Hippocampal formation (tissue), 2 donors: ENCODE data around the gene PCDHB7.
"Not testable (repeated sequence)": the region's sequence is repeated elsewhere in the genome, so short reads cannot be mapped to it uniquely, and the experiment has no call there.

Experiments
- DNase-seq, 2 donors: peaks; one replicate each; lab custom pipeline; 2025; lab: John Stamatoyannopoulos, UW

PCDHB7 gene

DNA sequence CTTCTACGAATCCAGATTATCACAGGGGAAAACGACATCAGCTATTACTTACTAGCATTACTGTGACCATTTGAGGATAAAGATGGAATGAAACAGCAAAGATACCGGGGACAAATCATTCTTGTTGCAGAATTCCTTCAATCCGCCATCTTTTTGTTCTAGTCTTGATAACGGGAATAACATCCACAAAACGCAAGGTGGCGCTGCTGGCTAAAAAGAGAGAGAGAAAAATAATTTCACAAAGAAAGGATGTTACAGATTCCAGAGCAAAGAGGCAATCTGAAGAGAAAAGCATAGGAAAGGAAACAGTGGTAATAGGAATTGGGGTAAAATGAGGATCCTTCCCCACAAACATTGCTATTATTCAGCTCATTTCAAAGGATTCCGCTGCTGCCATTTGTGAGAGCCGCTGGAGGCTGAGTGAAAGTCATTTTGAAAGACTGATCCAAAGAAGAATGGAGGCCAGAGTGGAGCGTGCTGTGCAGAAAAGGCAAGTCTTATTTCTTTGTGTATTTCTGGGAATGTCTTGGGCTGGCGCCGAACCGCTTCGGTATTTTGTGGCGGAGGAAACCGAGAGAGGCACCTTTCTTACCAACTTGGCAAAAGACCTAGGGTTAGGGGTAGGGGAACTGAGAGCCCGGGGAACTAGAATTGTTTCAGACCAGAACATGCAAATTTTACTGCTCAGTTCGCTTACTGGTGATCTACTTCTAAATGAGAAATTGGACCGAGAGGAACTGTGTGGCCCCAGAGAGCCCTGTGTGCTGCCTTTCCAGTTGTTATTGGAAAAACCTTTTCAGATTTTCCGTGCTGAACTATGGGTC lies at the start of gene PCDHB7:
TSS of gene PCDHB7 (plus strand) at position 264 of the 824 bp plus-strand sequence. CDS start at position 456, 192 bp downstream.
- peak in 1 of 2 donors; percentile 21 for DNase-seq

GRCh38 chr5:141123396-141124135 lies 48.9 kb upstream of the PCDHB7 start:
- not testable (repeated sequence) for DNase-seq

- DNase-seq = no peak
Observed at GRCh38 chr5:141127305-141127704, 45.1 kb upstream of the PCDHB7 start.

DNA sequence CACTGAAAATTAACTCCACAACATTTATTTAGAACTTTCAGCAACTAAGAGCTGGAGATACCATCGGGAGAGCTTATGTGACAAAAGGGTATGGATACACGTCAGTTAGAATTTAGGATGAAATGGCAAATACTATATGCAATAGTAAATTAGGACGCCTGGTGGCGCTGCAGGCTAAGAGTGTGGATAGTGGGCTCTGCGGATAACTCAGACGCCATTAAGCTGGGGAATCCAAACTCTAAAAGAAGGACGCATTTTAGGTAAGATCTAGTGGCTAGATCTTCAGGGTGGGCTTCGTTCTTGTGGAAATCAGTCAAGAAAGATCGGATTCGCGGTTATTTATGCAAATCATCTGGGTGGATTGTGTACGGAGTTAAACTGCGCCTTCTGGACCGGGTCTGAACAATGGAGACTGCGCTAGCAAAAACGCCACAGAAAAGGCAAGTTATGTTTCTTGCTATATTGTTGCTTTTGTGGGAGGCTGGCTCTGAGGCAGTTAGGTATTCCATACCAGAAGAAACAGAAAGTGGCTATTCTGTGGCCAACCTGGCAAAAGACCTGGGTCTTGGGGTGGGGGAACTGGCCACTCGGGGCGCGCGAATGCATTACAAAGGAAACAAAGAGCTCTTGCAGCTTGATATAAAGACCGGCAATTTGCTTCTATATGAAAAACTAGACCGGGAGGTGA lies 37.3 kb upstream of the PCDHB7 start, which contains the start of gene PCDHB5:
TSS of gene PCDHB5 (plus strand) at position 177 of the 688 bp plus-strand sequence. CDS start at position 406, 229 bp downstream.
- DNase-seq = no peak

DNA sequence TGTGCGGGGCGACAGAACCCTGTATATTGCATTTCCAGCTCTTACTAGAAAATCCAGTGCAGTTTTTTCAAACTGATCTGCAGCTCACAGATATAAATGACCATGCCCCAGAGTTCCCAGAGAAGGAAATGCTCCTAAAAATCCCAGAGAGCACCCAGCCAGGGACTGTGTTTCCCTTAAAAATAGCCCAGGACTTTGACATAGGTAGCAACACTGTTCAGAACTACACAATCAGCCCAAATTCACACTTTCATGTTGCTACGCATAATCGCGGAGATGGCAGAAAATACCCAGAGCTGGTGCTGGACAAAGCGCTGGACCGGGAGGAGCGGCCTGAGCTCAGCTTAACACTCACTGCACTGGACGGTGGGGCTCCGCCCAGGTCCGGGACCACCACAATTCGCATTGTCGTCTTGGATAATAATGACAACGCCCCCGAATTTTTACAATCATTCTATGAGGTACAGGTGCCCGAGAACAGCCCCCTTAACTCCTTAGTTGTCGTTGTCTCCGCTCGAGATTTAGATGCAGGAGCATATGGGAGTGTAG lies 36.7 kb upstream of the PCDHB7 start:
- no peak for DNase-seq

- DNase-seq = not testable (repeated sequence)
Observed at GRCh38 chr5:141137346-141137745, 35.1 kb upstream of the PCDHB7 start.

GRCh38 chr5:141149812-141150211 lies 22.6 kb upstream of the PCDHB7 start, which contains the start of gene PCDHB6:
Gene PCDHB6, plus strand, starts transcription at chr5:141150057. Its CDS starts 201 bp downstream, at chr5:141150258.
- no peak for DNase-seq

- no peak for DNase-seq
Observed at GRCh38 chr5:141150224-141150992, 22.0 kb upstream of the PCDHB7 start.

GRCh38 chr5:141150993-141151325 lies 21.5 kb upstream of the PCDHB7 start:
- no peak for DNase-seq

DNA sequence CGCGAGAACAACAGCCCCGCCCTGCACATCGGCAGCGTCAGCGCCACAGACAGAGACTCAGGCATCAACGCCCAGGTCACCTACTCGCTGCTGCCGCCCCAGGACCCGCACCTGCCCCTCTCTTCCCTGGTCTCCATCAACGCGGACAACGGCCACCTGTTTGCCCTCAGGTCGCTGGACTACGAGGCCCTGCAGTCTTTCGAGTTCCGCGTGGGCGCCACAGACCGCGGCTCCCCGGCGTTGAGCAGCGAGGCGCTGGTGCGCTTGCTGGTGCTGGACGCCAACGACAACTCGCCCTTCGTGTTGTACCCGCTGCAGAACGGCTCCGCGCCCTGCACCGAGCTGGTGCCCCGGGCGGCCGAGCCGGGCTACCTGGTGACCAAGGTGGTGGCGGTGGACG lies 20.8 kb upstream of the PCDHB7 start:
- not testable (repeated sequence) for DNase-seq

GRCh38 chr5:141152096-141152495 lies 20.3 kb upstream of the PCDHB7 start:
- not testable (repeated sequence) for DNase-seq

- DNase-seq = no peak
Observed at GRCh38 chr5:141155540-141156374, 16.7 kb upstream of the PCDHB7 start.

GRCh38 chr5:141157356-141157755 lies 15.1 kb upstream of the PCDHB7 start:
- DNase-seq = not testable (repeated sequence)

- not testable (repeated sequence) for DNase-seq
Observed at GRCh38 chr5:141157901-141158300, 14.5 kb upstream of the PCDHB7 start.

- not testable (repeated sequence) for DNase-seq
Observed at GRCh38 chr5:141174291-141175104, 2.1 kb downstream of the PCDHB7 start.

GRCh38 chr5:141175933-141176332 lies 3.5 kb downstream of the PCDHB7 start:
- DNase-seq = no peak

DNA sequence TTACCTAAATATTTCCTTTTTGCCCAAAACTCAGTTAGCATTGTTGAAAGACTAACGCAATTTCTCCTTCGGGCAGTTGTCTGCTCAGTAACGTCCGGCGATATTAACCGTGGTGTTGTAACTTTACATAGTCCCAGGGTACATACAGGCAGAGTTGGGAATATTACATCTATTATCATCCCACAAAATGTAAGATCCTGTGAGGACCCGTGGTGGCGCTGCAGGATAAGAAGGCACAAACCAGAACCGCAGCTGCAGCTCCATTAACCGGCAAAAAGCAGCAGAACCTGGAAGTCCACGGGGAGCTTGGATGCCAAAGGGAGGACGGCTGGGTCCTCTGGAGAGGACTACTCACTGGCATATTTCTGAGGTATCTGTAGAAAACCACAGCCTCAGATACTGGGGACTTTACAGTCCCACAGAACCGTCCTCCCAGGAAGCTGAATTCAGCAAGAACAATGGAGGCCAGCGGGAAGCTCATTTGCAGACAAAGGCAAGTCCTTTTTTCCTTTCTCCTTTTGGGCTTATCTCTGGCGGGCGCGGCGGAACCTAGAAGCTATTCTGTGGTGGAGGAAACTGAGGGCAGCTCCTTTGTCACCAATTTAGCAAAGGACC lies 5.2 kb downstream of the PCDHB7 start, which contains the start of gene PCDHB8:
TSS of gene PCDHB8 (plus strand) at position 214 of the 615 bp plus-strand sequence. CDS start at position 459, 245 bp downstream.
- not testable (repeated sequence) for DNase-seq

DNA sequence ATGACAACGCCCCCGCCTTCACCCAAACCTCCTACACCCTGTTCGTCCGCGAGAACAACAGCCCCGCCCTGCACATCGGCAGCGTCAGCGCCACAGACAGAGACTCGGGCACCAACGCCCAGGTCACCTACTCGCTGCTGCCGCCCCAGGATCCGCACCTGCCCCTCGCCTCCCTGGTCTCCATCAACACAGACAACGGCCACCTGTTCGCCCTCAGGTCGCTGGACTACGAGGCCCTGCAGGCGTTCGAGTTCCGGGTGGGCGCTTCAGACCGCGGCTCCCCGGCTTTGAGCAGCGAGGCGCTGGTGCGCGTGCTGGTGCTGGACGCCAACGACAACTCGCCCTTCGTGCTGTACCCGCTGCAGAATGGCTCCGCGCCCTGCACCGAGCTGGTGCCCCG lies 6.9 kb downstream of the PCDHB7 start:
- DNase-seq = not testable (repeated sequence)

- not testable (repeated sequence) for DNase-seq
Observed at GRCh38 chr5:141179876-141180275, 7.4 kb downstream of the PCDHB7 start.
